SU-DHL-6 (cell line): ENCODE results near the gene DIAPH2.

Experiments used
- CTCF ChIP-seq: fragments of 200-600 bp; sonication (generic); IDR thresholded peaks from one replicate; pipeline ENCODE4 v1.5.1; 2017; ENCODE audit warnings: antibody characterized with exemption, mild to moderate bottlenecking, low read length, moderate library complexity; ENCODE audit not compliant: insufficient read depth, poor library complexity, severe bottlenecking
- EZH2phosphoT487 ChIP-seq: fragments of 200-600 bp; sonication (generic), shearing (Covaris generic); conservative IDR thresholded peaks from 2 replicates; pipeline ENCODE4 v1.6.1; 2018; ENCODE audit warnings: mild to moderate bottlenecking, antibody characterized with exemption, low read length, moderate library complexity, mixed read lengths

DNA sequence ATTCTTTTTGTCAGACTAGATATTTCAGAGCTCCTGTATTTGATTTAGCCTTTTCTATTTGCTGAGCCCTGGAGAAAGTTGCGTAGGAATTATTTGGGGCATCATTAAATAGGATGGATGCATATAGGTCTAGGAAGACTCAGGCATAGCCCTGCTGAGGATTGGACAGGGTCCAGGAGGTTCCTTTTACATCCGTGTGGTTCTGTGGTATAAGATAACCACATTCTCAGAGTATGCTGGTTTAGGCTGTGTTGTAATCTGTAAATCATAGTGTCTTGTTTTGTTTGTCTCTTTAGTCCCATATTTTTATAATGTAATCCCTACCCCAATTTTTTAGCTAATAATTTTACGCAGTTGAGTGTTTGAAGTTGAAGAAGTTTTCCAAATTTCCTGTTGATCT, 712.7 kb downstream of the DIAPH2 start:
- TF ChIP-seq CTCF (no peak), EZH2phosphoT487 (no peak)
